GM18499 (cell line): ENCODE measurements around the gene LTK.

Experiments used
- ATAC-seq: cut with Tn5 transposase; IDR thresholded peaks from one replicate; pipeline ENCODE4 v1.9.1; 2021; ENCODE audit warnings: moderate number of reproducible peaks; ENCODE audit not compliant: insufficient read depth, unreplicated experiment

The LTK gene

GRCh38 chr15:41513506-41514227 lies at the start of gene LTK:
Gene LTK (minus strand): TSS chr15:41513827. CDS start chr15:41513709, 118 bp downstream.
- ATAC-seq = no peak

DNA sequence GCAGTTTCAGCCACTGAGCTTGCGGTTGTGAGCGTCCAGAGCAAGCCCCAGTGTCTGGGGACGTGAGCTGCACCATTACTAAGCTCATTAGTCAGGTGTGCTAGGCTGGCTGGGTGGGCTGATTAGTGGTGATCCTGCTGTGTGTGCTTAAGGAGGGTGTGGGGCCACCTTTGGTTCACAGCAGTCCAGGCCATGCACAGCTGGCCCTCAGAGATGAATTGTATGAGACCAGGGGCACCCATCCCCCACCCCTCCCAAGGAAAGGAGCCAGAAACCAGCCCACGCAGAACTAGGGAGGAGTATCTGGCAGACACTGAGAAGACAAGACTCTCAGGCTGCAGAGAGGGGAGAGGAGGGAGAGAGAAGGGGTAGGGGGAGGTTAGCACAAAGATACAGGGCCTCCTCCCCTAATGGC lies 49.2 kb upstream of the LTK start:
- no peak for ATAC-seq

GRCh38 chr15:41562244-41562643 lies 48.6 kb upstream of the LTK start:
- ATAC-seq = no peak

DNA sequence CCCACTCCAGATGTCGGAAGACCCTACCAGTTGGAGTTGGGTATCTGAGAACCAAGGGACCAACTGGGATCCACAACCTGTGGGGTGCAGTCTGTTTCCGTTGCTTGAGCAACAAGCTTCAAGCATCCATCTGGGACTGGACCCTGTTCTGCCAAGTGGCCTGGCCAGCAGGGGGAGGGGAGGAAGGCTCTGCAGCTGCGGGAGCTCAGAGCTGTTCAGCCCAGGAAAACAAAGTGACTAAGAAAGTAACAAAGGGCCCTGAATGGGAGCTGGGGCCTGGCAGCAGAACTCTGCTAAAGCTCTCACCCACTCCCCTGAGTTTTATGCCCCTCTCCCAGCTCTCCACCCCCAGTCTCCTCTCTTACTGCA lies 48.1 kb upstream of the LTK start:
- no peak for ATAC-seq

GRCh38 chr15:41561104-41561776 lies 47.6 kb upstream of the LTK start:
- ATAC-seq = no peak

DNA sequence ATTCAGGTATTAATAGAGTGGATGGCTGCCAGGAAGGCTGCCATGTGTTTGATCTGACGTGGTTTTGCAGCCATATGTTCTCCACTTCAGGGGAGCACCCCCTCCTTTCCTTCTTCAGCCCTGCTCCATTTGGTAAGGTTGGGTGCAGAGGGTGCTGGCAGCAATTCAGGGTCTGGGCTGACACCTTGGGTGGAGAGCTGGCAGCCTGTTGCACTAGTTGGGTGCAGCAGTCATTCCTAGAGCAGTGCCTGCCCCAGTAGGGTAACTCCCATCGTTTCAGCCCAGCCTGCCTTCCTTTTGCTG lies 46.9 kb upstream of the LTK start:
- no peak for ATAC-seq

DNA sequence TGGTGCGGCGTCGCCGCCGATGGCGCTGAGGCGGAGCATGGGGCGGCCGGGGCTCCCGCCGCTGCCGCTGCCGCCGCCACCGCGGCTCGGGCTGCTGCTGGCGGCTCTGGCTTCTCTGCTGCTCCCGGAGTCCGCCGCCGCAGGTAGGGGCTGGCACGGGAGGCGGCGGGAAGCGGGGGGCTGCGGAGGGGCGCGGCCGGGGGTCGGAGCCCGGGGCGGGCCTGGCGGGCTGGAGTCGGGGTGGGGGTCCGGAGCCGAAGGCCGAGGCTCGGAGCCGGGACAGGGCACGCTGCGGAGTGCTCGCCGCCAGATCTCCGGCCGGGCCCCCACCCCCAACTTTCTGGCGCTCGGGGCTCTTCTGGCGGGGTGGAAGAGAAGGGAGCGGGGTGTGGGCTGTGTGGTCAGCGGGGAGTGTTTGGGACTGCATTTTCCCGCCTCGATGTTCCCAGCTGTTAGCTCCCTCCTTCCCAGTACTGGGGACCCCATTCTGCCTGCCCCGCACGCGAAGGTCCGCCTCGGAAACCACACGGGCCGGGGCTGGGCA lies 45.7 kb upstream of the LTK start:
- no peak for ATAC-seq

DNA sequence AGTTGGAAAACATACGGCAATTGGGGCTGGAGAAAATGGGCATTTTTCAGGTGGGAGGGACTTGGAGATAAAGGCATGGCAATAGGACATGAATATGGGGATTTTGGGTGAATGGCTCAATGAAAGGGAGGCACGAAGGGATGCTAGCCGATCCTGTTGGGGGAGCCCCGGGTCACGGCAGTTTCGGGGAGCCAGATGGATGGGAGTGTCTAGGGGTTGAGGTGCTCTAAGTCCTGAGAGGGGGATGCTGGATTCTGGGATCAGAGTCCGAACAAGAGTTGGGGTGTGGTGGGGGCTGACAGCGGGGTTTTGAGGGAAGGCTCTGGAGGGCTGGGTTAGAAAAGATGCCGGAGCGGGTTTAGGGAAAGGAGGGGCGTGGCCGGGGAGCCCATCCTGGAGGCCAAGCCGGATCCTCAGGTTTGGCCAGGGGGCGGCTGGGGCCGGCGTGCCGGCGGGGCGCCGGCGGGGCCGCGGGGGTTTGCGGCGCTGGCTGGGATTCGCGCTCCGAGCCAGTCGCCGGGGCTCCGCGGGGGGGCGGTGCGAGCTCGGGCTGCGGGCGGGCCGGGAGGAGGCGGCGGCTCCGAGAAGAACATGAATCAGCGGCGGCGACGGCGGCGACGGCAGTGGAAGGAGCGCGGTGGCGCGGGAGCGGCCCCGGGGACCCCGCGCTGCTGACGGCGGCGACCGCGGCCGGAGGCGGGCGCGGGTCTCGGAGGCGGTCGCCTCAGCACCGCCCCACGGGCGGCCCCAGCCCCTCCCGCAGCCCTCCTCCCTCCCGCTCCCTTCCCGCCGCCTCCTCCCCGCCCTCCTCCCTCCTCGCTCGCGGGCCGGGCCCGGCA lies 45.0 kb upstream of the LTK start, which contains the start of gene TYRO3:
TSS of gene TYRO3 (plus strand) at position 813 of the 839 bp plus-strand sequence. CDS start 46 bp downstream, outside the sequence.
- no peak for ATAC-seq

- ATAC-seq = no peak
These were observed 44.2 kb upstream of the LTK start for GRCh38 chr15:41557673-41558399.

GRCh38 chr15:41556677-41557076 lies 43.0 kb upstream of the LTK start:
- ATAC-seq = no peak

- no peak for ATAC-seq
These were observed 41.3 kb upstream of the LTK start for GRCh38 chr15:41554915-41555314.

GRCh38 chr15:41554343-41554742 lies 40.7 kb upstream of the LTK start:
- ATAC-seq = no peak

GRCh38 chr15:41553731-41554130 lies 40.1 kb upstream of the LTK start:
- ATAC-seq = no peak

DNA sequence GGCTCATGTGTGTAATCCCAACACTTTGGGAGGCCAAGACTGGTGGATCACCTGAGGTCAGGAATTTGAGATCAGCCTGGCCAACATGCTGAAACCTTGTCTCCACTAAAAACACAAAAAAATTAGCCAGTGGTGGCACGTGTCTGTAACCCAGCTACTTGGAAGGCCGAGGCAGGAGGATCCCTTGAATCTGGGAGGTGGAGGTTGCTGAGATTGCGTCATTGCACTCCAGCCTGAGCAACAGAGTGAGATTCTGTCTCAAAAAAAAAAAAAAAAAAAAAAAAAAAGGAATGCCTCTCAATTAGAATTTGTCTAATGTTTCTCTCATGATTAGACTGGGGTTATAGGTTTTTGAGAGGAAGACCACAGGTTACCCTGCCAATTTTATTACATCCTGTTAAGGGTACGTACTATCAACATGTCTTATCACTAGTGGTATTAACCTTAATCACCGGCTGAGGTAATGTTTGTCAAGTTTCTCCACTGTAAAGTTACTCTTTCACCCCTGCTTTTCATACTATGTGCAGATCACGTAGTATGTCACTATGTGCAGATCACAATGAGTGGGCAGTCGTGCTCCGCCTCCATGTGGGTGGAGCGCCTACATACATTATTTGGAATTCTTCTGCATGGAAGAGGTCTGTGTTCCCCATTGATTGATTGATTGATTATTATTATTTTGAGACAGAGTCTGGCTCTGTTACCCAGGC lies 36.6 kb upstream of the LTK start:
- ATAC-seq = no peak

DNA sequence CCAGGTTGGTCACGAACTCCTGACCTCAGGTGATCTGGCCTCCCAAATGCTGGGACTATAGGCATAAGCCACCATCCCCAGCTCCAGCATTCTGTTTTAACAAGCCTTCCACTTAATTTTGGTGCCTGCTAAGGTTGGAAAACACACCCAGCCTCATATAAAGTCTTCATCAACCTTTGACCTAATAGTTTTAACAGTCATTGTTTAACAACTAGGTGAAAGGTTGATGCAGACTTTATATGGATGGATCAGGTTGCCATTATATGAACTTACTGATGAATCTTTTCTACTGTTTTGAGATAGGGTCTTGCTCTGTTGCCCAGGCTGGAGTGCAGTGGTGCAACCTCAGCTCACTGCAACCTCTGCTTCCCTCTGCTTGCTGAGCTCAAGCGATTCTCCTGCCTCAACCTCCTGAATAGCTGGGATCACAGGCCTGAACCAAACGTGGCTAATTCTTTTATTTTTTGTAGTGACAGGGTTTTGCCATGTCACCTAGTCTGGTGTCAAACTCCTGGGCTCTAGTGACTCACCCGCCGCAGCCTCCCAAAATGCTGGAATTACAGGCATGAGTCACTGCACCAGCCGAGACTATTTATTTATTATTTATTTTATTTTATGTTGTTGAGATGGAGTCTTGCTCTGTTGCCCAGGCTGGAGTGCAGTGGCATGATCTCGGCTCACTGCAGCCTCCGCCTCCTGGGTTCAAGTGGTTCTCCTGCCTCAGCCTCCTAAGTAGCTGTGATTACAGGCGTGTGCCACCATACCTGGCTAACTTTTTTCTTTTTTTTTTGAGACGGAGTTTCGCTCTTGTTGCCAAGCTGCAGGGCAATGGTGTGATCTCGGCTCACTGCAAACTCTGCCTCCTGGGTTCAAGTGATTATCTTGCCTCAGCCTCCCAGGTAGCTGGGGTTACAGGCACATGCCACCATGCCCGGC lies 33.5 kb upstream of the LTK start:
- no peak for ATAC-seq

DNA sequence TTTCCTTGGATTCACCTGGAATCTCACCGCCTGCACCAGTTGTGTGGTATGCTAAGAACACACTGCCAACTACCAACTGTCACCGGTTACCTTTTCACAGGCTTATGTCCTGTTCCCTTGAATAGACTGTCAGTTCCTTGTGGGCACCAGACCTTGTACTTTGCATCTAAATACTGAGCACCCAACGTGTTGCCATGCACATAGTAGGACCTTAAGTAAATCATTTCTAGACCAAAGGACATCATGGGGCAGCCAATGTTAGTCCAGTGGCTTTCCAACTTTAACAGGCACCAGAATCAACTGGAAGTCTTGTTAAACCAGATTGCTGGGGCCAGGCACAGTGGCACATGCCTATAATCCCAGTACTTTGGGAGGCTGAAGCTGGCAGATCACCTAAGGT lies 31.6 kb upstream of the LTK start:
- no peak for ATAC-seq

- no peak for ATAC-seq
These were observed 31.0 kb upstream of the LTK start for GRCh38 chr15:41544650-41545015.

DNA sequence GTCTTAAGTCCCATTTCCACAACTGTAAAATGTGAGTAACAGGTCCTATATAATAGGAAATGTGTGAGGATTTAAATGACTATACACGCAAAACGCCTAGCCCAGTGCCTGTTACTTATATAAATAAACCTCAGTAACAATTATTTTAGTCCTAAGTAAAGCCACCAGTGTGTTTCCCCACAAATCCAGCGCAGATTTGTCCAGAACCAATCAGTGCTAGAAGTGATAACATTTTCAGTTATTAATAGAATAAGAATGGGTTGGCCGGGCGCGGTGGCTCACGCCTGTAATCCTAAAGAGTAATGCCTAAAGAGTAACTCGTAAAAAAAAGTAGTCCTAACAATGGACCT lies 29.9 kb upstream of the LTK start:
- no peak for ATAC-seq

- ATAC-seq = no peak
These were observed 23.2 kb upstream of the LTK start for GRCh38 chr15:41536866-41537265.
